Astrocyte (in vitro differentiated cells and primary cell): ENCODE measurements around the gene CCDC15. TPM values are rescaled to one million over a fixed set of nuclear protein-coding genes. Genes with fewer than 3 reads are reported as not detected.

ENCODE experiments used
- DNase-seq: peaks from one replicate; pipeline ENCODE4 v3.0.0-alpha.2; 2010; ENCODE audit warnings: low read depth
- FAIRE-seq: peaks from 2 replicates; lab custom pipeline; 2011; peaks lifted over from hg19 to GRCh38; lab: Jason Lieb, UNC
- H2AFZ ChIP-seq: 2 replicates; pipeline ENCODE4 v1.6.0; 2012; ENCODE audit warnings: low read depth, low read length, inconsistent platforms
- H3K27ac ChIP-seq: 2 replicates; pipeline ENCODE4 v1.5.1; 2011; ENCODE audit warnings: low read depth, low read length, inconsistent platforms
- H3K27me3 ChIP-seq: 2 replicates; pipeline ENCODE4 v1.6.0; 2011; ENCODE audit warnings: low read length, inconsistent platforms; ENCODE audit not compliant: insufficient read depth
- H3K36me3 ChIP-seq: 2 replicates; pipeline ENCODE4 v1.5.1; 2011; ENCODE audit warnings: low read length, inconsistent platforms; ENCODE audit not compliant: insufficient read depth
- H3K4me1 ChIP-seq: 2 replicates; pipeline ENCODE4 v1.5.1; 2011; ENCODE audit warnings: low read length, inconsistent platforms; ENCODE audit not compliant: insufficient read depth
- H3K4me2 ChIP-seq: 2 replicates; pipeline ENCODE4 v1.6.0; 2012; ENCODE audit warnings: low read length, inconsistent platforms
- H3K4me3 ChIP-seq: 2 replicates; pipeline ENCODE4 v1.5.1; 2011; ENCODE audit warnings: low read depth, mild to moderate bottlenecking, low read length, inconsistent platforms; ENCODE audit not compliant: insufficient read depth
- H3K79me2 ChIP-seq: 2 replicates; pipeline ENCODE4 v1.6.0; 2012; ENCODE audit warnings: mild to moderate bottlenecking, low read length, inconsistent platforms; ENCODE audit not compliant: insufficient read depth
- H3K9ac ChIP-seq: 2 replicates; pipeline ENCODE4 v1.6.0; 2012; ENCODE audit warnings: mild to moderate bottlenecking, low read length, inconsistent platforms
- H3K9me3 ChIP-seq: 2 replicates; pipeline ENCODE4 v1.5.1; 2012; ENCODE audit warnings: low read depth, mild to moderate bottlenecking, low read length, inconsistent platforms; ENCODE audit not compliant: insufficient read depth
- H4K20me1 ChIP-seq: 2 replicates; pipeline ENCODE4 v1.6.0; 2012; ENCODE audit warnings: low read length, inconsistent platforms; ENCODE audit not compliant: insufficient read depth
- H3K27ac Mint-ChIP-seq: one replicate; pipeline ENCODE4 v1.8.0; 2021; ENCODE audit warnings: mild to moderate bottlenecking, mixed read lengths; ENCODE audit not compliant: unreplicated experiment
- H3K27me3 Mint-ChIP-seq: one replicate; pipeline ENCODE4 v1.8.0; 2021; ENCODE audit warnings: low read depth, mixed read lengths; ENCODE audit not compliant: unreplicated experiment
- H3K36me3 Mint-ChIP-seq: one replicate; pipeline ENCODE4 v1.8.0; 2021; ENCODE audit warnings: low read depth, mixed read lengths; ENCODE audit not compliant: unreplicated experiment
- H3K4me1 Mint-ChIP-seq: one replicate; pipeline ENCODE4 v1.8.0; 2021; ENCODE audit warnings: low read depth, mixed read lengths; ENCODE audit not compliant: unreplicated experiment
- H3K4me3 Mint-ChIP-seq: one replicate; pipeline ENCODE4 v1.8.0; 2021; ENCODE audit warnings: mild to moderate bottlenecking, moderate library complexity, mixed read lengths; ENCODE audit not compliant: unreplicated experiment
- H3K9me3 Mint-ChIP-seq: one replicate; pipeline ENCODE4 v1.8.0; 2021; ENCODE audit warnings: mild to moderate bottlenecking, mixed read lengths; ENCODE audit not compliant: unreplicated experiment
- EZH2 ChIP-seq: IDR thresholded peaks from 2 replicates; pipeline ENCODE4 v1.6.1; 2012; ENCODE audit warnings: mild to moderate bottlenecking, low read length, inconsistent platforms; ENCODE audit not compliant: insufficient read depth
- total RNA-seq: library from RNA; stranded (reverse); gene quantifications from 2 replicates; pipeline ENCODE4 v1.2.1, GENCODE V29; 2021
- TF ChIP-seq, protein P1 (sequence below): IDR thresholded peaks from 2 replicates; pipeline ENCODE4 v1.5.1; 2011; ENCODE audit warnings: low read depth, mild to moderate bottlenecking, inconsistent platforms, low read length, moderate library complexity; ENCODE audit not compliant: insufficient read depth

The CCDC15 gene
- total RNA-seq, 1 donor from 2014 or later, result 0.75 TPM

DNA sequence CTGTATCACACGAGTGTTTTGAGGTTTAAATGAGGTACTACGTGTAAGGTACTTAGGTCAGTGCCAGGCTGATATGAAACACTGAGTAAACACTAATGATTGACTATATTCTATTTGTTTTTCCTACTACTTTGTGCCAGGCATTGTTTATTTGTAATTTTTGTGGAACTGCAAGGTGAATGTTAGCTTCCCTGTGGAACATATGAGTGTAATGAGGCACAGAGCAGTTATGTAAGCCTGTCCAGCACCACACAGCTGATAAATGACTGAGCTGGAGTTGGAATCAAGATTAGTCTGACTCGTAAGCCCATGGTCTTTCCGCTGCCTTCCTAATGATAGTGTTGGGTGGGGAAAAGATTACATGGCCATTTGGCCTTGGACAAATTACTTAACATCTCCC lies 115.0 kb downstream of the CCDC15 start:
- no peaks in the 10 kb centered on the region for H3K9me3 Mint-ChIP-seq
- Histone ChIP-seq H3K79me2 (no peaks in the 10 kb centered on the region), H4K20me1 (no peaks in the 10 kb centered on the region), H3K9me3 (no peaks in the 10 kb centered on the region), H3K4me2 (no peak overlapping the region), H3K36me3 (no peaks in the 10 kb centered on the region), H2AFZ (no peak overlapping the region), H3K27ac (no peak overlapping the region), H3K4me3 (no peak overlapping the region), H3K4me1 (peaks cover 20% of the 10 kb centered on the region), H3K27me3 (no peaks in the 10 kb centered on the region), H3K9ac (no peak overlapping the region)
- H3K36me3 Mint-ChIP-seq, result no peaks in the 10 kb centered on the region
- H3K4me3 Mint-ChIP-seq, result no peak overlapping the region
- H3K27ac Mint-ChIP-seq, result no peak overlapping the region
- H3K4me1 Mint-ChIP-seq, result peaks cover 23% of the 10 kb centered on the region
- no peak for FAIRE-seq
- TF ChIP-seq EZH2, result no peak
- TF ChIP-seq, protein P1, sequence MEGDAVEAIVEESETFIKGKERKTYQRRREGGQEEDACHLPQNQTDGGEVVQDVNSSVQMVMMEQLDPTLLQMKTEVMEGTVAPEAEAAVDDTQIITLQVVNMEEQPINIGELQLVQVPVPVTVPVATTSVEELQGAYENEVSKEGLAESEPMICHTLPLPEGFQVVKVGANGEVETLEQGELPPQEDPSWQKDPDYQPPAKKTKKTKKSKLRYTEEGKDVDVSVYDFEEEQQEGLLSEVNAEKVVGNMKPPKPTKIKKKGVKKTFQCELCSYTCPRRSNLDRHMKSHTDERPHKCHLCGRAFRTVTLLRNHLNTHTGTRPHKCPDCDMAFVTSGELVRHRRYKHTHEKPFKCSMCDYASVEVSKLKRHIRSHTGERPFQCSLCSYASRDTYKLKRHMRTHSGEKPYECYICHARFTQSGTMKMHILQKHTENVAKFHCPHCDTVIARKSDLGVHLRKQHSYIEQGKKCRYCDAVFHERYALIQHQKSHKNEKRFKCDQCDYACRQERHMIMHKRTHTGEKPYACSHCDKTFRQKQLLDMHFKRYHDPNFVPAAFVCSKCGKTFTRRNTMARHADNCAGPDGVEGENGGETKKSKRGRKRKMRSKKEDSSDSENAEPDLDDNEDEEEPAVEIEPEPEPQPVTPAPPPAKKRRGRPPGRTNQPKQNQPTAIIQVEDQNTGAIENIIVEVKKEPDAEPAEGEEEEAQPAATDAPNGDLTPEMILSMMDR, result no peak
- peaks cover 24% of the 10 kb centered on the region for H3K27me3 Mint-ChIP-seq
- DNase-seq, result peak; percentile 29

DNA sequence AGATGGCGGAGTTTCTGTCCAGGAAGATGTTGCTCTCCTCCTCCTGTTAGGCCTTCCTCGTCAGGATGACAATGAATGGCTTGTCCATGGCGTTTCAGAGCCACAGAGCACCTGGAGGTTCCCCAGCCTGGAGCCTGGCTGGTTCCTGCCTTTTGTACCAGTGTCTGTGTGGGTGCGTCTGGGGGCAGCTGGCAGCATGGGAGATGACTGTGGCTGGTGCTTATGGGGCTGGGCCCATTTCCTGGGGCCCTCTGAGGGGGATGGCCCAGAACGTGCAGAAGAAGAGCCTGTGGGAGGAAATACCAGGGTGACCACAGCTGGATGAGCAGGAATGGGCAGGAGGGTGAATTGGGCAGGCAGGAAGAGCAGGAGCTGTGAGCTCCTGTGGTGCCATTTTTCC lies 115.8 kb downstream of the CCDC15 start:
- H3K36me3 Mint-ChIP-seq, result no peaks in the 10 kb centered on the region
- no peak overlapping the region for H3K27ac Mint-ChIP-seq
- Histone ChIP-seq H3K4me1 (peaks cover 17% of the 10 kb centered on the region), H3K9ac (no peak overlapping the region), H3K27ac (no peak overlapping the region), H3K9me3 (no peaks in the 10 kb centered on the region), H3K27me3 (no peaks in the 10 kb centered on the region), H2AFZ (peak overlapping the region; percentile 9), H3K79me2 (no peaks in the 10 kb centered on the region), H4K20me1 (no peaks in the 10 kb centered on the region), H3K36me3 (no peaks in the 10 kb centered on the region), H3K4me2 (peak overlapping the region; percentile 17), H3K4me3 (no peak overlapping the region)
- no peak for FAIRE-seq
- no peak for DNase-seq
- H3K4me3 Mint-ChIP-seq, result no peak overlapping the region
- no peak for TF ChIP-seq EZH2
- TF ChIP-seq, protein P1, result no peak
- H3K4me1 Mint-ChIP-seq, result peaks cover 23% of the 10 kb centered on the region
- H3K9me3 Mint-ChIP-seq, result no peaks in the 10 kb centered on the region
- H3K27me3 Mint-ChIP-seq, result peaks cover 20% of the 10 kb centered on the region

DNA sequence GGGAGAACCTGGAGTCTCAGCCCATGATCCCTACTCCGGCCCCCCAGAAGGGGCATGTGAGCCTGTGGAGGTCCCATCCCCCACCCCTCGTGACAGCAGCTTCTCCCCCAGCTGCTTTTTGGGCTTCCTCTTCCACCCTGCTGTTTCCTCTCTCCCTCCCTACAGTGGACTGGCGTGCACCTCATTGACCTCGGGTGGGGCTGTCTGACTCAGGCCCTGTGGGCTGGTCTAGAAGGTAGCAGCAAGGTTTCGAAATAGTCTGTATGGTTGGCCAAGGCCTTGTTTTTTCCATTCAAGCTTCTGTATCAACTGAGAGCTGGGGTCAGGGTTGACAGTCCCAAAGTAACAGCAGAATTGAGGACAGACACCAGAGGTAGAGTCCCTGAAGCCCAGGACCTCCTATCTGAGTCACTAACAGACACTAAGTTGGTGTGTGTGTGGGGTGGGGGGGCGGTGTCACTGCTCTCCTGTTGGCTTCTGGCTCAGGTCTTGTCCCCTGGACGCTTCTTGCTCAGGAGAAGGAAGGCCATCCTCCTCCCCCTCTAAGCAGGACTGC lies 116.8 kb downstream of the CCDC15 start:
- no peak overlapping the region for H3K27ac Mint-ChIP-seq
- no peak overlapping the region for H3K27ac ChIP-seq
- no peaks in the 10 kb centered on the region for H3K36me3 Mint-ChIP-seq
- H3K4me3 ChIP-seq, result no peak overlapping the region
- no peaks in the 10 kb centered on the region for H3K9me3 ChIP-seq
- no peaks in the 10 kb centered on the region for H3K36me3 ChIP-seq
- peak overlapping the region; percentile 57 for H2AFZ ChIP-seq
- peaks cover 17% of the 10 kb centered on the region for H3K27me3 Mint-ChIP-seq
- H3K4me1 ChIP-seq, result peaks cover 22% of the 10 kb centered on the region
- H3K4me1 Mint-ChIP-seq, result peaks cover 26% of the 10 kb centered on the region
- no peaks in the 10 kb centered on the region for H3K27me3 ChIP-seq
- FAIRE-seq (no peak), DNase-seq (peak; percentile 47)
- H4K20me1 ChIP-seq, result no peaks in the 10 kb centered on the region
- H3K9ac ChIP-seq, result no peak overlapping the region
- peak overlapping the region; percentile 55 for H3K4me2 ChIP-seq
- no peaks in the 10 kb centered on the region for H3K79me2 ChIP-seq
- TF ChIP-seq, protein P1, result no peak
- TF ChIP-seq EZH2, result no peak
- H3K9me3 Mint-ChIP-seq, result no peaks in the 10 kb centered on the region
- no peak overlapping the region for H3K4me3 Mint-ChIP-seq
